ENCODE results near the gene ERCC2. TPM values are rescaled to one million over a fixed set of nuclear protein-coding genes. Genes with fewer than 3 reads are reported as not detected.
"Not testable (repeated sequence)": the region's sequence is repeated elsewhere in the genome, so short reads cannot be mapped to it uniquely, and the experiment has no call there.

Gene ERCC2
- total RNA-seq, 1 donor from 2014 or later: 44.7 TPM

- Histone ChIP-seq H3K9me3 (ENCODE audit: insufficient read depth, low read depth, low read length) (no peaks in the 10 kb centered on the region), H3K36me3 (ENCODE audit: insufficient read depth, low read length) (peaks cover 19% of the 10 kb centered on the region), H3K4me1 (ENCODE audit: insufficient read depth, low read length) (no peaks in the 10 kb centered on the region), H3K79me2 (ENCODE audit: insufficient read depth, low read length) (peaks cover 4% of the 10 kb centered on the region), H3K27me3 (ENCODE audit: insufficient read depth, low read length) (no peaks in the 10 kb centered on the region), H4K20me1 (ENCODE audit: insufficient read depth, low read length) (no peaks in the 10 kb centered on the region), H3K9ac (ENCODE audit: low read length) (peak overlapping the region; percentile 15), H3K4me2 (ENCODE audit: low read length) (no peak overlapping the region), H2AFZ (ENCODE audit: low read depth, low read length) (no peak overlapping the region), H3K27ac (ENCODE audit: low read depth, low read length) (no peak overlapping the region), H3K4me3 (ENCODE audit: insufficient read depth, low read depth, low read length) (no peak overlapping the region)
- Mint-ChIP-seq H3K36me3 (ENCODE audit: low read depth, unreplicated experiment) (peaks cover 32% of the 10 kb centered on the region), H3K27me3 (ENCODE audit: low read depth, unreplicated experiment) (no peaks in the 10 kb centered on the region), H3K9me3 (ENCODE audit: unreplicated experiment) (no peaks in the 10 kb centered on the region), H3K4me1 (ENCODE audit: low read depth, unreplicated experiment) (no peaks in the 10 kb centered on the region), H3K27ac (ENCODE audit: unreplicated experiment) (no peak overlapping the region), H3K4me3 (ENCODE audit: unreplicated experiment) (no peak overlapping the region)
- FAIRE-seq: no peak
- TF ChIP-seq EZH2 (IDR thresholded peaks at IDR 0.05; ENCODE audit: insufficient read depth, low read length) (no peak), CTCF (IDR thresholded peaks at IDR 0.05; ENCODE audit: insufficient read depth, low read depth, low read length) (no peak)
- DNase-seq (ENCODE audit: low read depth): no peak
These were observed 43.1 kb upstream of the ERCC2 start for GRCh38 chr19:45413497-45413896.

- not testable (repeated sequence) for H3K4me1 Mint-ChIP-seq (ENCODE audit: low read depth, unreplicated experiment); H3K4me1 ChIP-seq (ENCODE audit: insufficient read depth, low read length); H2AFZ ChIP-seq (ENCODE audit: low read depth, low read length); H3K27ac Mint-ChIP-seq (ENCODE audit: unreplicated experiment); H3K4me3 Mint-ChIP-seq (ENCODE audit: unreplicated experiment); H3K27me3 ChIP-seq (ENCODE audit: insufficient read depth, low read length); H3K4me3 ChIP-seq (ENCODE audit: insufficient read depth, low read depth, low read length); H3K9ac ChIP-seq (ENCODE audit: low read length); H3K9me3 ChIP-seq (ENCODE audit: insufficient read depth, low read depth, low read length); FAIRE-seq; H3K4me2 ChIP-seq (ENCODE audit: low read length); H4K20me1 ChIP-seq (ENCODE audit: insufficient read depth, low read length); H3K9me3 Mint-ChIP-seq (ENCODE audit: unreplicated experiment); H3K27ac ChIP-seq (ENCODE audit: low read depth, low read length); H3K27me3 Mint-ChIP-seq (ENCODE audit: low read depth, unreplicated experiment); DNase-seq (ENCODE audit: low read depth)
- Histone ChIP-seq H3K36me3 (ENCODE audit: insufficient read depth, low read length) (peaks cover 13% of the 10 kb centered on the region), H3K79me2 (ENCODE audit: insufficient read depth, low read length) (peaks cover 21% of the 10 kb centered on the region)
- H3K36me3 Mint-ChIP-seq (ENCODE audit: low read depth, unreplicated experiment): peaks cover 23% of the 10 kb centered on the region
These were observed 40.0 kb upstream of the ERCC2 start for GRCh38 chr19:45410330-45410729.

- TF ChIP-seq CTCF (IDR thresholded peaks at IDR 0.05; ENCODE audit: insufficient read depth, low read depth, low read length): no peak
- no peak for TF ChIP-seq EZH2 (IDR thresholded peaks at IDR 0.05; ENCODE audit: insufficient read depth, low read length)
- Mint-ChIP-seq H3K9me3 (ENCODE audit: unreplicated experiment) (no peaks in the 10 kb centered on the region), H3K27ac (ENCODE audit: unreplicated experiment) (no peak overlapping the region), H3K36me3 (ENCODE audit: low read depth, unreplicated experiment) (peaks cover 22% of the 10 kb centered on the region), H3K4me1 (ENCODE audit: low read depth, unreplicated experiment) (peaks cover 3% of the 10 kb centered on the region), H3K27me3 (ENCODE audit: low read depth, unreplicated experiment) (no peaks in the 10 kb centered on the region), H3K4me3 (ENCODE audit: unreplicated experiment) (no peak overlapping the region)
- no peaks in the 10 kb centered on the region for H4K20me1 ChIP-seq (ENCODE audit: insufficient read depth, low read length)
- DNase-seq (ENCODE audit: low read depth): no peak
- peaks cover 22% of the 10 kb centered on the region for H3K79me2 ChIP-seq (ENCODE audit: insufficient read depth, low read length)
- no peaks in the 10 kb centered on the region for H3K9me3 ChIP-seq (ENCODE audit: insufficient read depth, low read depth, low read length)
- H3K27me3 ChIP-seq (ENCODE audit: insufficient read depth, low read length): no peaks in the 10 kb centered on the region
- H3K36me3 ChIP-seq (ENCODE audit: insufficient read depth, low read length): peaks cover 10% of the 10 kb centered on the region
- no peak overlapping the region for H3K27ac ChIP-seq (ENCODE audit: low read depth, low read length)
- no peak overlapping the region for H3K4me3 ChIP-seq (ENCODE audit: insufficient read depth, low read depth, low read length)
- no peak overlapping the region for H2AFZ ChIP-seq (ENCODE audit: low read depth, low read length)
- no peak for FAIRE-seq
- no peak overlapping the region for H3K4me2 ChIP-seq (ENCODE audit: low read length)
- no peak overlapping the region for H3K9ac ChIP-seq (ENCODE audit: low read length)
- H3K4me1 ChIP-seq (ENCODE audit: insufficient read depth, low read length): peaks cover 7% of the 10 kb centered on the region
These were observed 39.2 kb upstream of the ERCC2 start for GRCh38 chr19:45409557-45409920.
